Measurements from ENCODE around the gene VPS13D. TPM values are rescaled to one million over a fixed set of nuclear protein-coding genes. Genes with fewer than 3 reads are reported as not detected.
A peak's percentile ranks its signal among the peaks of the same experiment; 100 is the strongest.

VPS13D gene
- total RNA-seq, 1 experiment from 2014 or later = 20.2 TPM

- no peaks in the 10 kb centered on the region for H3K27me3 ChIP-seq (ENCODE audit: insufficient read depth, low read length)
- no peaks in the 10 kb centered on the region for H3K79me2 ChIP-seq (ENCODE audit: insufficient read depth, low read length)
- no peaks in the 10 kb centered on the region for H3K23me2 ChIP-seq (ENCODE audit: insufficient read length, low read depth, low read length, poor library complexity, severe bottlenecking)
- no peak overlapping the region for H4K5ac ChIP-seq (ENCODE audit: insufficient read length, low read depth, low read length)
- no peak for TF ChIP-seq CTCF (conservative IDR thresholded peaks at IDR 0.05)
- no peaks in the 10 kb centered on the region for H3K9me3 ChIP-seq (ENCODE audit: control insufficient read depth, low read depth, low read length)
- H3K4me1 Mint-ChIP-seq = peaks cover 14 to 26% of the 10 kb centered on the region in 2 experiments
- H4K20me1 ChIP-seq (ENCODE audit: control insufficient read depth, insufficient read depth, insufficient read length) = no peaks in the 10 kb centered on the region
- H2BK12ac ChIP-seq (ENCODE audit: insufficient read length, low read depth, low read length) = no peak overlapping the region
- no peak overlapping the region for H3K23ac ChIP-seq (ENCODE audit: insufficient read length, low read depth, low read length)
- H3K36me3 Mint-ChIP-seq (ENCODE audit: insufficient read depth in 1 of 3, low read depth in 3 of 3) = peaks cover 2 to 23% (median 3%) of the 10 kb centered on the region in 3 experiments; a peak in 6 of 7 replicates
- H2BK20ac ChIP-seq (ENCODE audit: low read depth, low read length, poor library complexity, severe bottlenecking) = no peak overlapping the region
- WGBS (ENCODE audit: extremely low coverage, insufficient read length, low lambda C conversion rate) = no CpG with 5 or more reads among the region's 17 CpGs
- H2BK120ac ChIP-seq (ENCODE audit: low read depth, low read length, poor library complexity, severe bottlenecking) = no peak overlapping the region
- no peaks in the 10 kb centered on the region for H3K4me1 ChIP-seq (ENCODE audit: insufficient read depth, low read length)
- no peak overlapping the region for H2BK5ac ChIP-seq (ENCODE audit: insufficient read length, low read length)
- H3K56ac ChIP-seq (ENCODE audit: insufficient read length, low read depth, low read length) = no peak overlapping the region
- H3K27me3 Mint-ChIP-seq (ENCODE audit: low read depth) = peaks cover 6% of the 10 kb centered on the region
- H2BK15ac ChIP-seq (ENCODE audit: low read depth, low read length) = no peak overlapping the region
- H3T11ph ChIP-seq (ENCODE audit: low read length) = no peak overlapping the region
- no peak overlapping the region for H2AK5ac ChIP-seq (ENCODE audit: insufficient read length, low read length)
- no peak overlapping the region for H3K4me2 ChIP-seq (ENCODE audit: insufficient read depth, insufficient read length, low read length)
- peaks cover 12 to 13% of the 10 kb centered on the region in 2 experiments for H3K9me3 Mint-ChIP-seq
- H4K8ac ChIP-seq (replicated peaks; ENCODE audit: insufficient read length, low read depth, low read length) = no peak overlapping the region
- no peak overlapping the region for H3K9ac ChIP-seq (ENCODE audit: extremely low read depth, insufficient read length, low read length)
- no peak for DNase-seq
- H3K4me3 Mint-ChIP-seq = no peak overlapping the region; a peak in 1 of 5 replicates
- peak overlapping the region in 2 of 3 experiments; percentile 23 to 88; a peak in 1 of 7 replicates for H3K27ac Mint-ChIP-seq
- no peak overlapping the region for H2AFZ ChIP-seq (ENCODE audit: low read length)
- no peaks in the 10 kb centered on the region for H3K79me1 ChIP-seq (ENCODE audit: insufficient read depth, low read depth, low read length, poor library complexity, severe bottlenecking)
- H3K14ac ChIP-seq (ENCODE audit: insufficient read depth, low read length) = no peak overlapping the region
- H4K91ac ChIP-seq (ENCODE audit: insufficient read length, low read depth, low read length) = no peak overlapping the region
- H3K27ac ChIP-seq (ENCODE audit: insufficient read length, low read depth, low read length) = no peak overlapping the region
- H3K18ac ChIP-seq (ENCODE audit: insufficient read length, low read depth, low read length) = no peak overlapping the region
- H3K4ac ChIP-seq (ENCODE audit: low read depth, low read length) = no peak overlapping the region
These were observed 327.4 kb downstream of the VPS13D start for GRCh38 chr1:12556957-12557935.

Measured in H9 (cell line).